Vagina (tissue), 2 donors: ENCODE measurements around the gene TGFA. TPM values are rescaled to one million over a fixed set of nuclear protein-coding genes. Genes with fewer than 3 reads are reported as not detected.

Experiments
- DNase-seq, 2 donors: peaks; one replicate each; pipeline ENCODE4 v3.0.0-alpha.2; 2017; ENCODE audit errors: extremely low spot score in 2 of 2
- H3K27ac ChIP-seq: fragments of 200-600 bp; sonication (generic); one replicate; pipeline ENCODE4 v1.5.1; 2019
- H3K27me3 ChIP-seq: fragments of 200-600 bp; sonication (generic); one replicate; pipeline ENCODE4 v1.5.1; 2019
- H3K36me3 ChIP-seq, 2 donors: fragments of 200-600 bp; sonication (generic); one replicate each; pipeline ENCODE4 v1.5.1; 2017 to 2019
- H3K4me1 ChIP-seq: fragments of 200-600 bp; sonication (generic); one replicate; pipeline ENCODE4 v1.5.1; 2019
- H3K4me3 ChIP-seq, 2 donors: fragments of 200-600 bp; sonication (generic); 1 replicate in 1 of 2; 2 replicates in 1 of 2; pipeline ENCODE4 v1.5.1; 2016 to 2019
- H3K9me3 ChIP-seq: fragments of 200-600 bp; sonication (generic); one replicate; pipeline ENCODE4 v1.5.1; 2019
- POLR2A ChIP-seq, 2 donors: fragments of 450-650 bp; IDR thresholded peaks; one replicate each; pipeline ENCODE4 v1.6.1; 2017; ENCODE audit warnings: antibody characterized with exemption in 2 of 2, mild to moderate bottlenecking in 2 of 2, moderate library complexity in 2 of 2
- POLR2AphosphoS5 ChIP-seq, 2 donors: sonication (generic); formaldehyde crosslinking; IDR thresholded peaks; one replicate each; pipeline ENCODE4 v1.9.0; 2017; ENCODE audit warnings: antibody characterized with exemption in 2 of 2, mild to moderate bottlenecking in 2 of 2, low read depth in 1 of 2; ENCODE audit not compliant: insufficient read depth in 1 of 2
- intact Hi-C: fragments of 100-400 bp; cut with DNase I; formaldehyde crosslinking; loops from one replicate; pipeline ENCODE4 v1.15.1; 2023
- total RNA-seq: library from RNA; depleted of rRNA; stranded (reverse); fragments of >200 nt; gene quantifications from one replicate; pipeline ENCODE4 v1.2.3, GENCODE V29; 2016
- TF ChIP-seq, protein P1 (sequence below), 3 experiments: fragments of 450-650 bp in 2 of 3; fragments of 200-600 bp in 1 of 3; sonication (generic) in 1 of 3; IDR thresholded peaks; one replicate each; pipeline ENCODE4 v1.5.1; 2017 to 2019; ENCODE audit warnings: antibody characterized with exemption in 3 of 3, mild to moderate bottlenecking in 2 of 3, moderate library complexity in 2 of 3

Gene TGFA
- total RNA-seq, 1 donor from 2014 or later, result 27.7 TPM

GRCh38 chr2:70412294-70413070 is 141.1 kb downstream of the TGFA start:
- intact Hi-C loops, result no loop called here
- no peak for TF ChIP-seq POLR2AphosphoS5 (IDR thresholded peaks at IDR 0.05; ENCODE audit: insufficient read depth in 1 of 2, low read depth in 1 of 2)
- TF ChIP-seq POLR2A (IDR thresholded peaks at IDR 0.05), result no peak
- TF ChIP-seq, protein P1, sequence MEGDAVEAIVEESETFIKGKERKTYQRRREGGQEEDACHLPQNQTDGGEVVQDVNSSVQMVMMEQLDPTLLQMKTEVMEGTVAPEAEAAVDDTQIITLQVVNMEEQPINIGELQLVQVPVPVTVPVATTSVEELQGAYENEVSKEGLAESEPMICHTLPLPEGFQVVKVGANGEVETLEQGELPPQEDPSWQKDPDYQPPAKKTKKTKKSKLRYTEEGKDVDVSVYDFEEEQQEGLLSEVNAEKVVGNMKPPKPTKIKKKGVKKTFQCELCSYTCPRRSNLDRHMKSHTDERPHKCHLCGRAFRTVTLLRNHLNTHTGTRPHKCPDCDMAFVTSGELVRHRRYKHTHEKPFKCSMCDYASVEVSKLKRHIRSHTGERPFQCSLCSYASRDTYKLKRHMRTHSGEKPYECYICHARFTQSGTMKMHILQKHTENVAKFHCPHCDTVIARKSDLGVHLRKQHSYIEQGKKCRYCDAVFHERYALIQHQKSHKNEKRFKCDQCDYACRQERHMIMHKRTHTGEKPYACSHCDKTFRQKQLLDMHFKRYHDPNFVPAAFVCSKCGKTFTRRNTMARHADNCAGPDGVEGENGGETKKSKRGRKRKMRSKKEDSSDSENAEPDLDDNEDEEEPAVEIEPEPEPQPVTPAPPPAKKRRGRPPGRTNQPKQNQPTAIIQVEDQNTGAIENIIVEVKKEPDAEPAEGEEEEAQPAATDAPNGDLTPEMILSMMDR (IDR thresholded peaks at IDR 0.05), result no peak
- Histone ChIP-seq H3K27ac (no peak overlapping the region), H3K4me1 (no peaks in the 10 kb centered on the region), H3K27me3 (no peaks in the 10 kb centered on the region), H3K36me3 (no peaks in the 10 kb centered on the region), H3K9me3 (no peaks in the 10 kb centered on the region), H3K4me3 (no peak overlapping the region)
- no peak for DNase-seq

DNA sequence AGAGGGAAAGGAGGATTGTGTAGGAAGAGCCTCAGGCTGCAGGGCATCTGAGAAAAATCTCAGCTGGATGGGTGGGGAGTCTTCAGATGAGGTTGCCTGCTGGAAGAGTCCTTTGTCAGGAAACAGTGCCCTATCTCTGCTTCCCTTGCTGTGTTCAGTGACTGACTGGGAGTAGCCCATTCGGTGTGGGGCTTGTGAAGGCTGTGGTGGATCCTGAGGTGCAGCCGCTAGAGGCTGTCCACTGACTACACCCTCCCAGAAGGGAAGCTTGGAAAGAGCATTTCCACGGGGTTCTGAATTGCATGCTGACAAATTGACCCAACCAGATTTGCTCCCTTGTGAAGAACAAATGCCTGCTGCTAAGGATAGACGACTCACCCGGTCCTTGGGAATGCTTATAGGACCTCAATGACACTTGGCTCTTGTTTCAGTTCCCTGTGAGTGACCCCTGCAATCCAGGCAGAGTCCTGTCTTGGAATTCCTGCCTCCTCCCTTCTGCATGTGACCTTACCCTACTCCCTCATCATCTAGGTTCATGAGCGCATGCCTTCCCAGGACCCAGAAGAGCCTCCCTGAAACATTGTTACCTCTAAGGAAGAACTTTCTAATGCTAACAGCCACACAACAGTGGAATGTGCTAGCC is 142.0 kb downstream of the TGFA start:
- Histone ChIP-seq H3K27me3 (no peaks in the 10 kb centered on the region), H3K36me3 (no peaks in the 10 kb centered on the region), H3K4me1 (no peaks in the 10 kb centered on the region), H3K27ac (no peak overlapping the region), H3K9me3 (no peaks in the 10 kb centered on the region), H3K4me3 (no peak overlapping the region)
- intact Hi-C loops, result no loop called here
- no peak for DNase-seq
- TF ChIP-seq POLR2AphosphoS5 (IDR thresholded peaks at IDR 0.05; ENCODE audit: insufficient read depth in 1 of 2, low read depth in 1 of 2) (no peak), POLR2A (IDR thresholded peaks at IDR 0.05) (no peak)
- TF ChIP-seq, protein P1 (IDR thresholded peaks at IDR 0.05), result no peak

- Histone ChIP-seq H3K27me3 (no peaks in the 10 kb centered on the region), H3K9me3 (no peaks in the 10 kb centered on the region), H3K27ac (no peak overlapping the region), H3K4me1 (no peaks in the 10 kb centered on the region), H3K36me3 (no peaks in the 10 kb centered on the region), H3K4me3 (no peak overlapping the region)
- intact Hi-C loops, result no loop called here
- no peak for DNase-seq
- TF ChIP-seq POLR2AphosphoS5 (IDR thresholded peaks at IDR 0.05; ENCODE audit: insufficient read depth in 1 of 2, low read depth in 1 of 2), result no peak
- TF ChIP-seq, protein P1 (IDR thresholded peaks at IDR 0.05), result no peak
- no peak for TF ChIP-seq POLR2A (IDR thresholded peaks at IDR 0.05)
Observed at GRCh38 chr2:70403267-70404053, 150.2 kb downstream of the TGFA start.

- H3K27me3 ChIP-seq, result no peaks in the 10 kb centered on the region
- intact Hi-C loops, result no loop called here
- no peaks in the 10 kb centered on the region for H3K9me3 ChIP-seq
- DNase-seq, result no peak
- no peak overlapping the region for H3K27ac ChIP-seq
- no peak overlapping the region for H3K4me3 ChIP-seq
- H3K4me1 ChIP-seq, result no peaks in the 10 kb centered on the region
- no peak for TF ChIP-seq POLR2A (IDR thresholded peaks at IDR 0.05)
- TF ChIP-seq, protein P1 (IDR thresholded peaks at IDR 0.05), result no peak
- TF ChIP-seq POLR2AphosphoS5 (IDR thresholded peaks at IDR 0.05; ENCODE audit: insufficient read depth in 1 of 2, low read depth in 1 of 2), result no peak
- H3K36me3 ChIP-seq, result no peaks in the 10 kb centered on the region
Observed at GRCh38 chr2:70400539-70400938, 153.1 kb downstream of the TGFA start.
